HG02884 (cell line): ENCODE results near the gene RUNDC3A.
A peak's percentile ranks its signal among the peaks of the same experiment; 100 is the strongest.
"Not testable (repeated sequence)": the region's sequence is repeated elsewhere in the genome, so short reads cannot be mapped to it uniquely, and the experiment has no call there.

Experiments used
- ATAC-seq: cut with Tn5 transposase; IDR thresholded peaks from one replicate; pipeline ENCODE4 v1.9.1; 2021; ENCODE audit warnings: mild to moderate bottlenecking, moderate library complexity; ENCODE audit not compliant: unreplicated experiment

Gene RUNDC3A

GRCh38 chr17:44318077-44318892 lies 9.9 kb downstream of the RUNDC3A start:
- ATAC-seq, result no peak

GRCh38 chr17:44320066-44320465 lies 11.7 kb downstream of the RUNDC3A start:
- ATAC-seq, result no peak

GRCh38 chr17:44321246-44322120 lies 13.1 kb downstream of the RUNDC3A start:
- no peak for ATAC-seq

GRCh38 chr17:44322236-44322895 lies 14.0 kb downstream of the RUNDC3A start:
- ATAC-seq, result no peak

GRCh38 chr17:44323359-44324091 lies 15.1 kb downstream of the RUNDC3A start:
- no peak for ATAC-seq

- ATAC-seq, result peak; percentile 16
These were observed 15.7 kb downstream of the RUNDC3A start for GRCh38 chr17:44324092-44324570.

GRCh38 chr17:44324571-44325275 lies 16.3 kb downstream of the RUNDC3A start, which contains the start of gene SLC25A39:
SLC25A39 (minus strand) TSS chr17:44324823; CDS start chr17:44323562, 1,261 bp downstream.
- peak; percentile 49 for ATAC-seq

- ATAC-seq, result peak; percentile 43
These were observed 18.6 kb downstream of the RUNDC3A start for GRCh38 chr17:44326861-44327444.

GRCh38 chr17:44327715-44328449 lies 19.5 kb downstream of the RUNDC3A start:
- ATAC-seq, result no peak

GRCh38 chr17:44329516-44329915 lies 21.1 kb downstream of the RUNDC3A start:
- not testable (repeated sequence) for ATAC-seq

- not testable (repeated sequence) for ATAC-seq
These were observed 21.9 kb downstream of the RUNDC3A start for GRCh38 chr17:44330263-44330662.

- no peak for ATAC-seq
These were observed 22.9 kb downstream of the RUNDC3A start for GRCh38 chr17:44331249-44331760.

- no peak for ATAC-seq
These were observed 25.0 kb downstream of the RUNDC3A start for GRCh38 chr17:44333371-44333770.

GRCh38 chr17:44334315-44334714 lies 25.9 kb downstream of the RUNDC3A start:
- no peak for ATAC-seq

- ATAC-seq, result no peak
These were observed 26.3 kb downstream of the RUNDC3A start for GRCh38 chr17:44334727-44335126.

GRCh38 chr17:44335564-44335963 lies 27.2 kb downstream of the RUNDC3A start:
- ATAC-seq, result no peak

GRCh38 chr17:44335968-44336367 lies 27.6 kb downstream of the RUNDC3A start:
- no peak for ATAC-seq

- no peak for ATAC-seq
These were observed 30.3 kb downstream of the RUNDC3A start for GRCh38 chr17:44338702-44339101.
